ENCODE results near the gene ADPRH.
"Not testable (repeated sequence)": the region's sequence is repeated elsewhere in the genome, so short reads cannot be mapped to it uniquely, and the experiment has no call there.

The ADPRH gene

GRCh38 chr3:119560160-119560559 is 19.1 kb upstream of the ADPRH start:
- no peak for DNase-seq

GRCh38 chr3:119562307-119562961 is 16.9 kb upstream of the ADPRH start:
- no peak for DNase-seq

GRCh38 chr3:119563334-119563733 is 16.0 kb upstream of the ADPRH start:
- DNase-seq = not testable (repeated sequence)

- DNase-seq = no peak
Observed at GRCh38 chr3:119569156-119569555, 10.1 kb upstream of the ADPRH start.

GRCh38 chr3:119570229-119570628 is 9.1 kb upstream of the ADPRH start:
- no peak for DNase-seq

- no peak for DNase-seq
Observed at GRCh38 chr3:119571230-119571629, 8.1 kb upstream of the ADPRH start.

- no peak for DNase-seq
Observed at GRCh38 chr3:119571688-119572087, 7.6 kb upstream of the ADPRH start.

- no peak for DNase-seq
Observed at GRCh38 chr3:119575507-119575906, 3.8 kb upstream of the ADPRH start.

- no peak for DNase-seq
Observed at GRCh38 chr3:119580067-119580760, 922 bp downstream of the ADPRH start.

- DNase-seq = no peak
Observed at GRCh38 chr3:119582178-119582577, 2.9 kb downstream of the ADPRH start.

- DNase-seq = no peak
Observed at GRCh38 chr3:119585208-119585607, 5.9 kb downstream of the ADPRH start.

GRCh38 chr3:119585856-119586570 is 6.7 kb downstream of the ADPRH start:
- DNase-seq = no peak

- DNase-seq = no peak
Observed at GRCh38 chr3:119586733-119587172, 7.5 kb downstream of the ADPRH start.

GRCh38 chr3:119588112-119588511 is 8.8 kb downstream of the ADPRH start:
- no peak for DNase-seq

- DNase-seq = no peak
Observed at GRCh38 chr3:119589102-119589773, 9.9 kb downstream of the ADPRH start.

- no peak for DNase-seq
Observed at GRCh38 chr3:119590706-119591105, 11.4 kb downstream of the ADPRH start.

GRCh38 chr3:119592861-119593260 is 13.6 kb downstream of the ADPRH start:
- no peak for DNase-seq

- no peak for DNase-seq
Observed at GRCh38 chr3:119594066-119594465, 14.8 kb downstream of the ADPRH start.

GRCh38 chr3:119594929-119595328 is 15.6 kb downstream of the ADPRH start:
- not testable (repeated sequence) for DNase-seq

- no peak for DNase-seq
Observed at GRCh38 chr3:119595639-119596334, 16.5 kb downstream of the ADPRH start.

GRCh38 chr3:119596398-119596797 is 17.1 kb downstream of the ADPRH start:
- no peak for DNase-seq

- no peak for DNase-seq
Observed at GRCh38 chr3:119597548-119598288, 18.4 kb downstream of the ADPRH start, which contains the start of gene PLA1A. TSS of gene PLA1A (plus strand) at chr3:119597885. CDS start at chr3:119597914, 29 bp downstream.
